HEK293T (cell line): ENCODE measurements around the gene SLF2.
"Not testable (repeated sequence)": the region's sequence is repeated elsewhere in the genome, so short reads cannot be mapped to it uniquely, and the experiment has no call there.

Source experiments
- CTCF ChIA-PET: fragments of 350-600 bp; formaldehyde crosslinking; extraction: SDS; loops from one replicate; lab custom pipeline; 2021; ENCODE audit warnings: antibody characterized with exemption, inconsistent platforms; lab: Yijun Ruan, JAX
- POLR2A ChIA-PET: fragments of 350-600 bp; formaldehyde crosslinking; extraction: SDS; loops from one replicate; lab custom pipeline; 2020; ENCODE audit warnings: antibody characterized with exemption, inconsistent platforms; lab: Yijun Ruan, JAX
- DNase-seq: peaks from one replicate; pipeline ENCODE4 v3.0.0; 2012; ENCODE audit warnings: mixed read lengths; ENCODE audit errors: extremely low spot score
- ARNT ChIP-seq: fragments of 450-650 bp; IDR thresholded peaks from 2 replicates; pipeline ENCODE4 v1.6.1; 2017; ENCODE audit warnings: mild to moderate bottlenecking
- BHLHE40 ChIP-seq: fragments of 450-650 bp; IDR thresholded peaks from 2 replicates; pipeline ENCODE4 v1.6.1; 2016; ENCODE audit warnings: mild to moderate bottlenecking, moderate library complexity, borderline replicate concordance
- CTBP1 ChIP-seq: fragments of 450-650 bp; IDR thresholded peaks from 2 replicates; pipeline ENCODE4 v1.6.1; 2016; ENCODE audit warnings: borderline replicate concordance
- ELF4 ChIP-seq: fragments of 450-650 bp; IDR thresholded peaks from 2 replicates; pipeline ENCODE4 v1.6.1; 2017; ENCODE audit warnings: antibody characterized with exemption
- FOXA1 ChIP-seq: fragments of 450-650 bp; IDR thresholded peaks from 2 replicates; pipeline ENCODE4 v1.6.1; 2016; ENCODE audit warnings: mild to moderate bottlenecking
- FOXK2 ChIP-seq: fragments of 450-650 bp; IDR thresholded peaks from 2 replicates; pipeline ENCODE4 v1.6.1; 2016; ENCODE audit warnings: mild to moderate bottlenecking
- FOXM1 ChIP-seq: fragments of 450-650 bp; IDR thresholded peaks from 2 replicates; pipeline ENCODE4 v1.6.1; 2017; ENCODE audit warnings: mild to moderate bottlenecking, borderline replicate concordance
- HDGF ChIP-seq: fragments of 450-650 bp; IDR thresholded peaks from 2 replicates; pipeline ENCODE4 v1.6.1; 2017; ENCODE audit warnings: antibody characterized with exemption, borderline replicate concordance
- L3MBTL2 ChIP-seq: fragments of 450-650 bp; conservative IDR thresholded peaks from 2 replicates; pipeline ENCODE4 v1.6.1; 2016; ENCODE audit warnings: mild to moderate bottlenecking
- LEF1 ChIP-seq: fragments of 450-650 bp; IDR thresholded peaks from 2 replicates; pipeline ENCODE4 v1.6.1; 2017; ENCODE audit warnings: mild to moderate bottlenecking, borderline replicate concordance
- NFRKB ChIP-seq: fragments of 450-650 bp; IDR thresholded peaks from 2 replicates; pipeline ENCODE4 v1.6.1; 2016; ENCODE audit warnings: mild to moderate bottlenecking, moderate library complexity
- SP1 ChIP-seq: fragments of 450-650 bp; IDR thresholded peaks from 2 replicates; pipeline ENCODE4 v1.6.1; 2017
- SUZ12 ChIP-seq: fragments of 450-650 bp; IDR thresholded peaks from 2 replicates; pipeline ENCODE4 v1.6.1; 2016; ENCODE audit warnings: mild to moderate bottlenecking
- TARDBP ChIP-seq: fragments of 450-650 bp; IDR thresholded peaks from 2 replicates; pipeline ENCODE4 v1.6.1; 2016
- ZNF384 ChIP-seq: fragments of 450-650 bp; IDR thresholded peaks from 2 replicates; pipeline ENCODE4 v1.6.1; 2016
- TF ChIP-seq, protein P1 (sequence below): fragments of 450-650 bp; IDR thresholded peaks from 2 replicates; pipeline ENCODE4 v1.6.1; 2016

The SLF2 gene

DNA sequence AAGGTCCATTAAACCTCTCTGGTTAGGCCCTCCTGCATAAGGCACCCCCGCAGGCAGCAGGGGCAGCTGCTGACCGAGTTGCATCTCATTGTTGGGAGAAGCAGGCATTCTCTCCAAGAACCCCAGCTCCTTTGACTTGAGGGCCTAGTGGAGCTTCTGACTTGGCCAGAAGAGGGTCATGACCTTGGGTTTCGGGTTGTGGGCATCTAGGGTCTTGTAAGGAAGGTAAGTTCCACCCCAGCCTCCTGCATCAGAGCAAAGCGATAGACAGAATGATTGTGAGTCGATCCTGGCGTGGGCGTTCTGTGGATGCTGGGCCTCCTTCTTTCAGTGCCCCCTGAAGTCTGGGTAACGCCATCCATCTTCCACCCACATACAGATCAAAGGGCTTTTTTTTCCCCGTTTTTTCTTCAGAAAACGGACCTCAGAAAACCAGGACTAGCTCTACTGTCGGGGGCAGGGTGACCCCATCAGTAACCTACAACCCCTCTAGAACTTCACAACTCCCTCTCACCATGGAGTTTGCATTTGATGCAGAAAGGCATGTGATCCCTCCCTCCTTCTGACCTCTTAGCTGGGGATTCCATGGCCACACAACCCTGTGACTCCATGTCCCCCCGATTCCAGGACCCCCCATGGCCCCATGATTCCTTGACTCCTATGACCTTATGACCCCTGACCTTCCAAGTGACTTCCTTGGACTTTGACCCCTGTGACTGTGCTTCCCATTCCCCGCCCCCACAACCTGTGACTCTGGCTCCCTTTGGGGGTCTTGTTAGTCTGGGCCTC lies 59.5 kb downstream of the SLF2 start:
- CTCF ChIA-PET = no interaction called here
- no peak for DNase-seq
- TF ChIP-seq ARNT (no peak), BHLHE40 (no peak), ZNF384 (no peak), L3MBTL2 (no peak), ELF4 (no peak), FOXA1 (no peak), CTBP1 (no peak), SUZ12 (no peak), NFRKB (no peak), TARDBP (no peak), FOXM1 (no peak), LEF1 (no peak), HDGF (no peak), SP1 (no peak), FOXK2 (no peak)
- TF ChIP-seq, protein P1, sequence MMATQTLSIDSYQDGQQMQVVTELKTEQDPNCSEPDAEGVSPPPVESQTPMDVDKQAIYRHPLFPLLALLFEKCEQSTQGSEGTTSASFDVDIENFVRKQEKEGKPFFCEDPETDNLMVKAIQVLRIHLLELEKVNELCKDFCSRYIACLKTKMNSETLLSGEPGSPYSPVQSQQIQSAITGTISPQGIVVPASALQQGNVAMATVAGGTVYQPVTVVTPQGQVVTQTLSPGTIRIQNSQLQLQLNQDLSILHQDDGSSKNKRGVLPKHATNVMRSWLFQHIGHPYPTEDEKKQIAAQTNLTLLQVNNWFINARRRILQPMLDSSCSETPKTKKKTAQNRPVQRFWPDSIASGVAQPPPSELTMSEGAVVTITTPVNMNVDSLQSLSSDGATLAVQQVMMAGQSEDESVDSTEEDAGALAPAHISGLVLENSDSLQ = no peak
- POLR2A ChIA-PET = interaction anchor here (1.0 kb wide), 1 partner anchor 25 kb away, joined by 3 read pairs; no protein-coding TSS in a partner anchor

- TF ChIP-seq SUZ12 (no peak), ELF4 (no peak), FOXM1 (no peak), NFRKB (no peak), L3MBTL2 (no peak), BHLHE40 (no peak), HDGF (no peak), FOXK2 (no peak), ARNT (no peak), LEF1 (no peak), FOXA1 (no peak), SP1 (no peak), TARDBP (no peak), ZNF384 (no peak)
- TF ChIP-seq, protein P1 = no peak
- CTCF ChIA-PET = no interaction called here
- POLR2A ChIA-PET = interaction anchor here (1.0 kb wide), 1 partner anchor 24 kb away, joined by 3 read pairs; no protein-coding TSS in a partner anchor
- no peak for DNase-seq
Observed at GRCh38 chr10:100972904-100973535, 60.3 kb downstream of the SLF2 start.

- CTCF ChIA-PET, DNase-seq: not testable (repeated sequence)
- POLR2A ChIA-PET = interaction anchor here (1.9 kb wide), 1 partner anchor 10 kb away, joined by 5 read pairs; no protein-coding TSS in a partner anchor
Observed at GRCh38 chr10:100975397-100975796, 62.6 kb downstream of the SLF2 start.

GRCh38 chr10:100976906-100977305 lies 64.1 kb downstream of the SLF2 start:
- no peak for DNase-seq
- TF ChIP-seq ARNT = no peak
- TF ChIP-seq FOXK2 = no peak
- TF ChIP-seq FOXM1 = no peak
- TF ChIP-seq HDGF = no peak
- no peak for TF ChIP-seq SP1
- no peak for TF ChIP-seq NFRKB
- TF ChIP-seq, protein P1 = no peak
- no peak for TF ChIP-seq CTBP1
- no peak for TF ChIP-seq ELF4
- TF ChIP-seq ZNF384 = no peak
- TF ChIP-seq BHLHE40 = no peak
- POLR2A ChIA-PET = no interaction called here
- CTCF ChIA-PET = no interaction called here

GRCh38 chr10:100977436-100977835 lies 64.7 kb downstream of the SLF2 start:
- POLR2A ChIA-PET = interaction anchor here (0.6 kb wide), 1 partner anchor 369 kb away, joined by 3 read pairs; no protein-coding TSS in a partner anchor

More at GRCh38 chr10:100977436-100977835, 64.7 kb downstream of the SLF2 start:
- CTCF ChIA-PET = no interaction called here
- TF ChIP-seq TARDBP = no peak
- TF ChIP-seq BHLHE40 = no peak
- TF ChIP-seq FOXK2 = no peak
- TF ChIP-seq NFRKB = no peak
- TF ChIP-seq L3MBTL2 = no peak
- TF ChIP-seq FOXA1 = no peak
- no peak for TF ChIP-seq CTBP1
- TF ChIP-seq SP1 = no peak
- no peak for TF ChIP-seq LEF1
- no peak for TF ChIP-seq HDGF
- no peak for DNase-seq
